Measurements from ENCODE around the gene TNS2. TPM values are rescaled to one million over a fixed set of nuclear protein-coding genes. Genes with fewer than 3 reads are reported as not detected.
"Not testable (repeated sequence)": the region's sequence is repeated elsewhere in the genome, so short reads cannot be mapped to it uniquely, and the experiment has no call there.

Gene TNS2, protein sequence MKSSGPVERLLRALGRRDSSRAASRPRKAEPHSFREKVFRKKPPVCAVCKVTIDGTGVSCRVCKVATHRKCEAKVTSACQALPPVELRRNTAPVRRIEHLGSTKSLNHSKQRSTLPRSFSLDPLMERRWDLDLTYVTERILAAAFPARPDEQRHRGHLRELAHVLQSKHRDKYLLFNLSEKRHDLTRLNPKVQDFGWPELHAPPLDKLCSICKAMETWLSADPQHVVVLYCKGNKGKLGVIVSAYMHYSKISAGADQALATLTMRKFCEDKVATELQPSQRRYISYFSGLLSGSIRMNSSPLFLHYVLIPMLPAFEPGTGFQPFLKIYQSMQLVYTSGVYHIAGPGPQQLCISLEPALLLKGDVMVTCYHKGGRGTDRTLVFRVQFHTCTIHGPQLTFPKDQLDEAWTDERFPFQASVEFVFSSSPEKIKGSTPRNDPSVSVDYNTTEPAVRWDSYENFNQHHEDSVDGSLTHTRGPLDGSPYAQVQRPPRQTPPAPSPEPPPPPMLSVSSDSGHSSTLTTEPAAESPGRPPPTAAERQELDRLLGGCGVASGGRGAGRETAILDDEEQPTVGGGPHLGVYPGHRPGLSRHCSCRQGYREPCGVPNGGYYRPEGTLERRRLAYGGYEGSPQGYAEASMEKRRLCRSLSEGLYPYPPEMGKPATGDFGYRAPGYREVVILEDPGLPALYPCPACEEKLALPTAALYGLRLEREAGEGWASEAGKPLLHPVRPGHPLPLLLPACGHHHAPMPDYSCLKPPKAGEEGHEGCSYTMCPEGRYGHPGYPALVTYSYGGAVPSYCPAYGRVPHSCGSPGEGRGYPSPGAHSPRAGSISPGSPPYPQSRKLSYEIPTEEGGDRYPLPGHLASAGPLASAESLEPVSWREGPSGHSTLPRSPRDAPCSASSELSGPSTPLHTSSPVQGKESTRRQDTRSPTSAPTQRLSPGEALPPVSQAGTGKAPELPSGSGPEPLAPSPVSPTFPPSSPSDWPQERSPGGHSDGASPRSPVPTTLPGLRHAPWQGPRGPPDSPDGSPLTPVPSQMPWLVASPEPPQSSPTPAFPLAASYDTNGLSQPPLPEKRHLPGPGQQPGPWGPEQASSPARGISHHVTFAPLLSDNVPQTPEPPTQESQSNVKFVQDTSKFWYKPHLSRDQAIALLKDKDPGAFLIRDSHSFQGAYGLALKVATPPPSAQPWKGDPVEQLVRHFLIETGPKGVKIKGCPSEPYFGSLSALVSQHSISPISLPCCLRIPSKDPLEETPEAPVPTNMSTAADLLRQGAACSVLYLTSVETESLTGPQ (N-terminal part only)
- total RNA-seq (2014; rRNA removed; shearing (Covaris generic)), result 7.0 and 8.2 TPM in 2 replicates

GRCh38 chr12:53049571-53050318, at the start of gene TNS2:
TSS of gene TNS2 (plus strand) at chr12:53050065. CDS start at chr12:53050186, 121 bp downstream.
- peak; percentile 85 for DNase-seq (ENCODE audit: low read depth)

- no peak for DNase-seq (ENCODE audit: low read depth)
These were observed 45.7 kb upstream of the TNS2 start for GRCh38 chr12:53004178-53004577.

DNA sequence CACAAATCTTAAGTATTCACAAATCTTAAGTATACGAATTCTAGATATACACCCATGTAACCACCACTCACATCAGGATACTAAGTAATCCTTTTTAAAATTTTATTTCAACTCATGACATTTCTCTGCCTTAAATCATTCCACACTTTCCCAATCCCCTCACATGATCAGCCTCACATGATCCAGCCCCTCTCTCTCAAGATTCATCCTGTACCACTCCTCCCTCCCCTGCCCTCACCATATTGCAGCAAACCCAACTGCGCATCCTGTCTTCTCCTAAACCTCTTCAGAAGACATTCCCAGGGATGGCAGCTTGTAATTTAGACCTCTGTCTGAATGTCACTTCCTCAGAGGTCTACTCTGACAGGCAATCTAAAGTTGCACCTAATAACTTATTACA, 45.3 kb upstream of the TNS2 start:
- peak; percentile 14 for DNase-seq (ENCODE audit: low read depth)

GRCh38 chr12:53005215-53005985, 44.5 kb upstream of the TNS2 start:
- DNase-seq (ENCODE audit: low read depth), result peak; percentile 17

- peak; percentile 100 for DNase-seq (ENCODE audit: low read depth)
These were observed 43.7 kb upstream of the TNS2 start, which contains the start of gene EIF4B for GRCh38 chr12:53005986-53006809. TSS of gene EIF4B (plus strand) at chr12:53006456. CDS start at chr12:53006484, 28 bp downstream.

DNA sequence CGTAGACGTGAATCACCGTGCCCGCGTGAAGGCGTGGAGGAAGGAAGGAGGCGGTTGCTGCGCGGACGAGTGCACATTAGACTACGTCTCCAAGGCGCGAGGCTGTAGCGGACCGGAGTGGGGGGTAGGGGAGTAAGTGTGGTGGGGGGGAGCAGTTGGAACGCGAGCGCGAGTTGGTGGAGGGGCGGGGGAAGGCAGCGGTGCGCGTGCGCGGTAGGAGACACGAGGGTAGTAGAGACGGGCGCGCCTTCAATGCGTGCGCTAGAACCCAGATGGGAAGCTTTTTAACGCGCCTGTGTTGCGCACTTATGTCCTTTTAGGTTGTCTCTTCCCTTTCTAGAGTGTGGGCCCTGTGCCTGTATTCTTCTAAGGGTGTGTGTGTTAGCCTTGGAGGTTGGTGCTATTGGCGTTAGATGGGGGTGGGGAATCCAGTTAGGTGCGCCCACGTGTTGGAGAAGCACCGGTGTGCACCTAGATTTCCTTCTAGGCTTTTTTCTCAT, 43.0 kb upstream of the TNS2 start:
- DNase-seq (ENCODE audit: low read depth), result peak; percentile 90

GRCh38 chr12:53007343-53007742, 42.5 kb upstream of the TNS2 start:
- no peak for DNase-seq (ENCODE audit: low read depth)

DNA sequence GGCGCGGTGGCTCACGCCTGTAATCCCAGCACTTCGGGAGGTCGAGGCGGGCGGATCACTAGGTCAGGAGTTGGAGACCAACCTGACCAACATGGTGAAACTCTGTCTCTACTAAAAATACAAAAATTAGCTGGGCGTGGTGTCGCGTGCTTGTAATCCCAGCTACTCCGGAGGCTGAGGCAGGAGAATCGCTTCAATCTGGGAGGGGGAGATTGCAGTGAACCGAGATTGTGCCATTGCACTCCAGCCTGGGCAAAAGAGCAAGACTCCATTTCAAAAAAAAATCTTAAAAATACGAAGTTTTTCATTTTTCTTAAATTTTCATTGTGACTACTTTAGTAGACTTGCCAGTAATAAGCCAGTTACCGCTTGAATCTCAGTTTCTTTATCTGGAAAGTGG, 41.1 kb upstream of the TNS2 start:
- DNase-seq (ENCODE audit: low read depth), result not testable (repeated sequence)

- DNase-seq (ENCODE audit: low read depth), result no peak
These were observed 38.9 kb upstream of the TNS2 start for GRCh38 chr12:53010955-53011354.

- DNase-seq (ENCODE audit: low read depth), result no peak
These were observed 38.0 kb upstream of the TNS2 start for GRCh38 chr12:53011889-53012288.

DNA sequence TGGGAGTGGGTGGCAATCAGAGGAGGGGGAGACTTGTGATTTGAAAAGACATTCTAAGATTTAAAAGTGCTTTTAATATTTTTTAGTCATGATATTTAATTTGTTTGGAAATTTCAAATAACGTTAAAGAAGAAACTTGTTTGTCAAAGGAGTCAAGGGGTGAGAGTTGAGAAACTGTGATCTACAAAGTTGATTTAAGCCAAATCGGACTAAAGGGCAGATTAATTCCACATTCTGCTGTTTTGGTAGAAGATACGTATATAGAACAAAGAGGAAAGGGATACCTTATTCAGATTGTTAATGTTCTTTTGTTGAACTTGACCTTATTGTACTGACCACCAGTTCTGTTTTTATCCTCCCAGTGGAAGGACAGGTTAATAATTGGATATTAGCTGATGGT, 36.9 kb upstream of the TNS2 start:
- no peak for DNase-seq (ENCODE audit: low read depth)

DNA sequence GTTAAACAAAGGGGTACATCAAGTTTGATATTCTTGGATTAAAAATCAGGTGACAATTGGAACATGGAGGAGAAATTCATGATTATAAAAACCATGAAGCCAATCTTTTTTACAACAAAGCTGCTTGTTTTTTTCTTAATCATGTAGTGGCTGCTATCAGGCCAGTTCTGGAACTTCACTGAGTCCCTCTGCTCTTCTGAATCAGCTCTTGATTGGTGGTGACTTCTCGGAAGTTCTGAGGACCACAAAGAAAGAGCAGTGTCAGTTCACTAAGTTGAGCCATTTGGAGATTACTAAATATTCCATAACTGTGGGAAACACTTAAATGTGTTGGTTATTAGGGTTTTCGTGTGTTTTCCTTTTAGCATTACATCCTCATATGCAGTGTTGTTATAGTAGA, 35.2 kb upstream of the TNS2 start:
- no peak for DNase-seq (ENCODE audit: low read depth)

DNA sequence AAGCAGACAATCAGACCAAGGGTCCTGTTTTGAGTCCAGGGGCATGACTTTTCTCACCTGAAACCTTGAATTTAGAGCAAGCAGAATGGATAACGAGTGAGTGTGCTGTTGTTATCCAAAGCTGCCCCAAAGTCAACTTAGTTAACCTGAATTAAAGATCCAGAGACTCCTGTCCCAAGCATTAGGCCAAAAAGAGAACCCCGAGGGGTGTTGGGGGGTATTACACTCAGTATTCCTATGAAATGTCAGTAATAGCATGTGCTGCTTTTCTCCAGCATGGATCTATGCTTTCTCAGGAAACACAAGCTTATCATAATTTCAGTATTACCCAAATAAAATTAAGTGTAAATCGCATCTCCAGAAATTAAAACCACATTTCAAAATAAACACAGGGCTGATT, 24.6 kb upstream of the TNS2 start:
- DNase-seq (ENCODE audit: low read depth), result no peak

DNA sequence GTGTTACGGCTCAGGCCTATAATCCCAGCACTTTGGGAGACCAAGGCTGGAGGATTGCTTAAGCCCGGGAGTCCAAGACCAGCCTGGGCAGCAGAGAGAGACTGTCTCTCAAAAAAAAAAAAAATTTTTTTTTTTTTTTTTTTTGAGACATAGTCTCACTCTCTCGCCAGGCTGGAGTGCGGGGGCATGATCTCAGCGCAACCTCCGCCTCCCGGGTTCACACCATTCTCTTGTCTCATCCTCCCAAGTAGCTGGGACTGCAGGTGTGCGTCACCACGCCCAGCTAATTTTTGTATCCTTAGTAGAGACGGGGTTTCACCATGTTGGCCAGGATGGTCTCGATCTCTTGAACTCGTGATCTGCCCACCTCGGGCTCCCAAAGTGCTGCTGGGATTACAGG, 22.9 kb upstream of the TNS2 start:
- DNase-seq (ENCODE audit: low read depth), result not testable (repeated sequence)

DNA sequence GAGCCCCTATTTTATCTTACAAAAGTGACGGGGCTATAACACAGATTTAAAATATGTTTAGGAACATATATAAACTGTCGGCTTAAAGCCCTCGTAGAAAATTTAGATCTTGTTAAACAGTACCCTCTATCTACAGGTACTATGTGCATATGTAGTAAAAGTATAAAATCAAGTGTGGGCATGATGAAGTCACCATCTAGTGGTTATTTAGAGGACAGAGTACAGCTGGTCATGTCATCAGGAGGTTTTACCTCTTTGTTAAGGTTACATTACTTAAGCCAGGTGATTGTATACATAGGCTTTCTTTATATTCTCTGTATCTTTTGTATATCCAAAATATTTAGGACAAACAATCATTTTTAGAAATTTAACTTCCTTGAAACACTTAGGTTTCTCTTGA, 18.2 kb upstream of the TNS2 start:
- no peak for DNase-seq (ENCODE audit: low read depth)

DNA sequence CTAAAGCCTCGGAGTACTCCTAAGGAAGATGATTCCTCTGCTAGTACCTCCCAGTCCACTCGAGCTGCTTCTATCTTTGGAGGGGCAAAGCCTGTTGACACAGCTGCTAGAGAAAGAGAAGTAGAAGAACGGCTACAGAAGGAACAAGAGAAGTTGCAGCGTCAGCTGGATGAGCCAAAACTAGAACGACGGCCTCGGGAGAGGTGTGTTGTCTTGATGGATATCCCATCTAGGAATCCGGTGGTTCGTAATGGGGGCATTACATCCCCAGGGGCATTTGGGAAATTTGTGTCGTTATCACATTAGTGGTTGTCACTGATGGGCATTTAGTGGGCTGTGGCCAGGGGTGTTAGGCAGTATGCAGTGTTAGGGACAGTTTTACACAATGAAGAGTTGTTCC, 16.0 kb upstream of the TNS2 start:
- DNase-seq (ENCODE audit: low read depth), result not testable (repeated sequence)

DNA sequence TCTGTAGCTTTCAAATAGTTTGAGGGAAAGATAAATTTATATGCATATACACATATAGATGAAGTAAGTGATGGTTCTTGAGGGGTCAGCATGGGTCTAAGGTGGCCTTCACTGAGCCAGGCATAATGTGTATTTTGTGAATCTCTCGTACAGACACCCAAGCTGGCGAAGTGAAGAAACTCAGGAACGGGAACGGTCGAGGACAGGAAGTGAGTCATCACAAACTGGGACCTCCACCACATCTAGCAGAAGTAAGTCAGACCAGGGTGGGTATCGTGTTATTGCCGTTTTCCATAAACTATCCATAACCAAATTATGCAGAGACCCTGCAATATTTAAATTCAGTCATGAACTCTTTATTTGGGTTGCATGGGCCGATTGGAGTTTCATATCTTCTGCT, 15.4 kb upstream of the TNS2 start:
- DNase-seq (ENCODE audit: low read depth), result no peak

DNA sequence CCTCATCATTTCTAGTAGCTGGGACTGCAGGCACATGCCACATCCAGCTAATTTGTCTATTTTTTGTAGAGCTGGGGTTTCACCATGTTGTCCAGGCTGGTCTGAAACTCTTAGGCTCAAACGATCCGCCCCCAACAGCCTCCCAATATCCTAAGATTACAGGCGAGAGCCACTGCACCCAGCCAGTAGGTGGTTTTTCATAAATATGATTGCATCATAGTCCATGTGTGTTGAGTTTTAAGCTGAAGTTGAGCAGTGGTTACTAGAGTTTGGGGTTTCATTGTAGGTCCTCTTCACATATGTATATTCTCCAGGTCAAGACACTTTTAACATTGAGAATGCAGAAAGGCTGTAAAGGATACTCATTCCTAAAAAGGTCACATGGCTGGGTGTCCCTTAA, 13.1 kb upstream of the TNS2 start:
- DNase-seq (ENCODE audit: low read depth), result no peak

- no peak for DNase-seq (ENCODE audit: low read depth)
These were observed 10.0 kb upstream of the TNS2 start for GRCh38 chr12:53039851-53040250.

Measured in Daoy (cell line).